ENCODE measurements around the gene NEDD4L. TPM values are rescaled to one million over a fixed set of nuclear protein-coding genes. Genes with fewer than 3 reads are reported as not detected.

NEDD4L gene
- total RNA-seq, 1 experiment from 2014 or later, result 108 TPM

DNA sequence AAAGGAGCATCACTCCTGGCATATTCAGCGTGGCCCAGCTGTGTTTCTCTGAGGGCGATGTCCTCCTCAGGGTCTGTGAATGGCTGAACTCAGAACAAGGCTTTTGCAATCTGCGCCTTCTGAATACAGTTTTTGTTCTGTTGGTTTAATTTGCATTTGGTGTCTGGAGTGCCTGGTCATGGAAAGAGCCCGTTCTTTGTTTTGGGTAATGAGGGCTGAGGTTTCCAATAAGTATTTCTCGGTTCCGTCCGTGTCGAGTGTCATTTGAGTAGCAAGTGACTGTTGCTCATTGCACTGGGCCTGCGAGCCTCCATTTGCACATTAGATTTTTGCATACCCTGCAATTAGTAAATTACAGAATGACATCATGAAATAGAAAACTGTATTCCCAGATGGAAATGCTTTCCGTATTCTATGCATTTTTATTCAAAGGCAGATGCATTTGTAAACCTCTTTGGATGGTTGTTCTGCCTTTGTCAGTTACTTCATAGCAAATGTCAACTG lies 57.3 kb downstream of the NEDD4L start:
- TF ChIP-seq, protein P1, sequence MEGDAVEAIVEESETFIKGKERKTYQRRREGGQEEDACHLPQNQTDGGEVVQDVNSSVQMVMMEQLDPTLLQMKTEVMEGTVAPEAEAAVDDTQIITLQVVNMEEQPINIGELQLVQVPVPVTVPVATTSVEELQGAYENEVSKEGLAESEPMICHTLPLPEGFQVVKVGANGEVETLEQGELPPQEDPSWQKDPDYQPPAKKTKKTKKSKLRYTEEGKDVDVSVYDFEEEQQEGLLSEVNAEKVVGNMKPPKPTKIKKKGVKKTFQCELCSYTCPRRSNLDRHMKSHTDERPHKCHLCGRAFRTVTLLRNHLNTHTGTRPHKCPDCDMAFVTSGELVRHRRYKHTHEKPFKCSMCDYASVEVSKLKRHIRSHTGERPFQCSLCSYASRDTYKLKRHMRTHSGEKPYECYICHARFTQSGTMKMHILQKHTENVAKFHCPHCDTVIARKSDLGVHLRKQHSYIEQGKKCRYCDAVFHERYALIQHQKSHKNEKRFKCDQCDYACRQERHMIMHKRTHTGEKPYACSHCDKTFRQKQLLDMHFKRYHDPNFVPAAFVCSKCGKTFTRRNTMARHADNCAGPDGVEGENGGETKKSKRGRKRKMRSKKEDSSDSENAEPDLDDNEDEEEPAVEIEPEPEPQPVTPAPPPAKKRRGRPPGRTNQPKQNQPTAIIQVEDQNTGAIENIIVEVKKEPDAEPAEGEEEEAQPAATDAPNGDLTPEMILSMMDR (IDR thresholded peaks at IDR 0.05; ENCODE audit: unreplicated experiment), result no peak
- DNase-seq (ENCODE audit: unreplicated experiment), result no peak
- Mint-ChIP-seq H3K36me3 (ENCODE audit: insufficient read depth, unreplicated experiment) (no peaks in the 10 kb centered on the region), H3K4me3 (ENCODE audit: unreplicated experiment) (no peak overlapping the region), H3K9me3 (ENCODE audit: unreplicated experiment) (no peaks in the 10 kb centered on the region), H3K27me3 (ENCODE audit: insufficient read depth, unreplicated experiment) (no peaks in the 10 kb centered on the region), H3K4me1 (ENCODE audit: insufficient read depth, unreplicated experiment) (no peaks in the 10 kb centered on the region), H3K27ac (ENCODE audit: low read depth, unreplicated experiment) (no peak overlapping the region)
- POLR2A ChIA-PET, result interaction anchor here (0.7 to 1.8 kb wide), 2 partner anchors 11 to 80 kb away, joined by 3 read pairs; no protein-coding TSS in a partner anchor
- intact Hi-C loops (cut with micrococcal nuclease), result no loop called here
- BruUV-seq (replicated peaks), result no TSS peak
- CTCF ChIA-PET, result no interaction called here

DNA sequence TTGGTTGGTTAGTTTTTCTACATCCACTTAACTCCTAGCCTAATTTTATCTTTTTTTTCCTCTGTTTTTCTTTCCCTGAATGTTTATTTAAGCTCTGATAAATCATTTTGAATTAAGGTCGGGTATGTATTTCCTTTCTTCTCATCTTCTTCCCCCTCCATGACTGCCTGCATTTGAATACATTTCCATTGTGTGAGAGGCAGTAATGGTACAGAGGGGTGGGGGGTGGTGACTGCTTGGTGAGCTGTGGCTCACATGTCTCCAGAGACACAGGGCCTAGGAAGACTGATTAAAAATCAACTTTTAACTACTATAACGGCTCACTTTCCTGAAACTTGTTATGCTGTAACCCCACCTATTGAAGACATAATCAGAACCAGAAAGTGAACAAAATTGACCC lies 58.0 kb downstream of the NEDD4L start:
- Mint-ChIP-seq H3K9me3 (ENCODE audit: unreplicated experiment) (no peaks in the 10 kb centered on the region), H3K4me3 (ENCODE audit: unreplicated experiment) (no peak overlapping the region), H3K27me3 (ENCODE audit: insufficient read depth, unreplicated experiment) (no peaks in the 10 kb centered on the region), H3K4me1 (ENCODE audit: insufficient read depth, unreplicated experiment) (no peaks in the 10 kb centered on the region), H3K36me3 (ENCODE audit: insufficient read depth, unreplicated experiment) (no peaks in the 10 kb centered on the region), H3K27ac (ENCODE audit: low read depth, unreplicated experiment) (no peak overlapping the region)
- DNase-seq (ENCODE audit: unreplicated experiment), result no peak
- intact Hi-C loops (cut with micrococcal nuclease), result no loop called here
- TF ChIP-seq, protein P1 (IDR thresholded peaks at IDR 0.05; ENCODE audit: unreplicated experiment), result no peak
- BruUV-seq (replicated peaks), result no TSS peak
- ChIA-PET CTCF (interaction anchor here (0.6 to 1.1 kb wide), 2 partner anchors 15 to 174 kb away, joined by 3 to 4 read pairs; no protein-coding TSS in a partner anchor), POLR2A (interaction anchor here (0.7 to 1.8 kb wide), 2 partner anchors 11 to 79 kb away, joined by 3 read pairs; no protein-coding TSS in a partner anchor)

DNA sequence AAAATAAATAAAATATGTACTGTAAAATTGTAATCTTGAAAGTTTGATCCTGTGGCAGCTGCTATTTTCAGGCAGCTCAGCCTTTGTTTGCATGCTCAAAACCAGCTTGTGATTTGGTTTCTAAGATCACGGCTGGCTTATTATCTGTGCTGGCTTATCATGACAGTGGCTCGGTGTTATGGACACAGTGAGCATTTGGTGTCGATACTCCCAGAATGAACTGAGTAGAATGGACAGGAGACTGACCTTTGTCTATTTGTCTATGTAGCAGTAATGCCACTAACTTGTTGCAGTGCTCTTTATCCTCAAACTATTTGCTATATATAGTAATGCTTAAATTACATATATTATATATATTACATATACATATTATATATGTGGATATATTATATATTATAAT lies 58.8 kb downstream of the NEDD4L start:
- CTCF ChIA-PET, result interaction anchor here (1.1 kb wide), 1 partner anchor 14 kb away, joined by 3 read pairs; no protein-coding TSS in a partner anchor
- intact Hi-C loops (cut with micrococcal nuclease), result no loop called here
- no peak for DNase-seq (ENCODE audit: unreplicated experiment)

DNA sequence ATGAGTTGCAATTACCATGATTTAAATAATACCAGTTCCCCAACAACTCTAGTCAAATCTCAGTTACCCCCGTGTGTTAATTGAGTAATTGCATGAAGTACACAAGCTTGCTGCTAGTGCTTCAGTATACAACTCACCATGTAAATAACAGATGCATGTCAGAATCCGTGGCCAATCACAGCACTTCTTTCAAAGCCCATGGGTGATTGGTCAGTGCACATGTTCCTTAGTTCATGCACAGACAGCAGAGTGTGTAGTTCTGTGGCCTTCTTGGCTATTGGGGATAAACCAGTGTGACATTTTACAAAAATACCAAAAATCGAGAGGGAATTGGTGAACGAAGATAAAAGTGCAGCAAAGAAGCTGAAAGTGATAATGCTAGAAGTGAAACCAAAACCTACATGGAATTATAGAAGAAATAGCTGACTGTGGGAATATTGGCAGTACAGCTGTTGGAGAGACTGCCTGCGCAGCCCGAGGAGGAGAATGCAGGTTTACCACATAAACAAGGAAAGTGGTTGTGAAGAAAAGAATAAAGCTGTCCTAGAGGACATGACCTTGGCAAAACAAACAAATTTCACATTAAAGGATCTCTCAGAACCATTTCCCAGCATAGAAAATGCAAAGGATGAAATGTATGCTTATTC lies 59.4 kb downstream of the NEDD4L start:
- Mint-ChIP-seq H3K4me1 (ENCODE audit: insufficient read depth, unreplicated experiment) (no peaks in the 10 kb centered on the region), H3K36me3 (ENCODE audit: insufficient read depth, unreplicated experiment) (no peaks in the 10 kb centered on the region), H3K4me3 (ENCODE audit: unreplicated experiment) (no peak overlapping the region), H3K27ac (ENCODE audit: low read depth, unreplicated experiment) (no peak overlapping the region), H3K27me3 (ENCODE audit: insufficient read depth, unreplicated experiment) (no peaks in the 10 kb centered on the region), H3K9me3 (ENCODE audit: unreplicated experiment) (no peaks in the 10 kb centered on the region)
- no TSS peak for BruUV-seq (replicated peaks)
- DNase-seq (ENCODE audit: unreplicated experiment), result no peak
- intact Hi-C loops (cut with micrococcal nuclease), result no loop called here
- POLR2A ChIA-PET, result interaction anchor here (1.8 kb wide), 1 partner anchor 13 kb away, joined by 3 read pairs; no protein-coding TSS in a partner anchor
- CTCF ChIA-PET, result interaction anchor here (0.6 kb wide), 1 partner anchor 29 kb away, joined by 3 read pairs; no protein-coding TSS in a partner anchor
- TF ChIP-seq, protein P1 (IDR thresholded peaks at IDR 0.05; ENCODE audit: unreplicated experiment), result no peak

More for the DNA sequence above, 58.8 kb downstream of the NEDD4L start:
- TF ChIP-seq, protein P1 (IDR thresholded peaks at IDR 0.05; ENCODE audit: unreplicated experiment), result no peak
- BruUV-seq (replicated peaks), result no TSS peak
- H3K4me3 Mint-ChIP-seq (ENCODE audit: unreplicated experiment), result no peak overlapping the region
- H3K36me3 Mint-ChIP-seq (ENCODE audit: insufficient read depth, unreplicated experiment), result no peaks in the 10 kb centered on the region
- POLR2A ChIA-PET, result interaction anchor here (1.8 kb wide), 1 partner anchor 12 kb away, joined by 3 read pairs; no protein-coding TSS in a partner anchor
- no peaks in the 10 kb centered on the region for H3K27me3 Mint-ChIP-seq (ENCODE audit: insufficient read depth, unreplicated experiment)
- H3K9me3 Mint-ChIP-seq (ENCODE audit: unreplicated experiment), result no peaks in the 10 kb centered on the region
- H3K27ac Mint-ChIP-seq (ENCODE audit: low read depth, unreplicated experiment), result no peak overlapping the region
- no peaks in the 10 kb centered on the region for H3K4me1 Mint-ChIP-seq (ENCODE audit: insufficient read depth, unreplicated experiment)

Measured in MCF 10A (cell line).